Suprapubic skin (tissue), 4 donors: ENCODE measurements around the gene DPM2. TPM values are rescaled to one million over a fixed set of nuclear protein-coding genes. Genes with fewer than 3 reads are reported as not detected.

Experiments used
- DNase-seq, 2 donors: peaks; one replicate each; pipeline ENCODE4 v3.0.0-alpha.2; 2019; ENCODE audit warnings: low spot score in 2 of 2
- H3K27ac ChIP-seq: fragments of 200-600 bp; sonication (generic); one replicate; pipeline ENCODE4 v1.5.1; 2019
- H3K27me3 ChIP-seq: fragments of 200-600 bp; sonication (generic); one replicate; pipeline ENCODE4 v1.5.1; 2019
- H3K36me3 ChIP-seq: fragments of 200-600 bp; sonication (generic); one replicate; pipeline ENCODE4 v1.5.1; 2019
- H3K4me1 ChIP-seq: fragments of 200-600 bp; sonication (generic); one replicate; pipeline ENCODE4 v1.5.1; 2019
- H3K4me3 ChIP-seq: fragments of 200-600 bp; sonication (generic); one replicate; pipeline ENCODE4 v1.5.1; 2019; ENCODE audit warnings: mild to moderate bottlenecking
- H3K9me3 ChIP-seq: fragments of 200-600 bp; sonication (generic); one replicate; pipeline ENCODE4 v1.5.1; 2019
- CTCF ChIP-seq, 2 donors: fragments of 200-600 bp in 1 of 2; fragments of 450-650 bp in 1 of 2; sonication (generic) in 1 of 2; IDR thresholded peaks; one replicate each; pipeline ENCODE4 v1.5.1; 2016 to 2019; ENCODE audit warnings: antibody characterized with exemption in 2 of 2, mild to moderate bottlenecking in 1 of 2, moderate library complexity in 1 of 2
- EP300 ChIP-seq: sonication (generic); formaldehyde crosslinking; IDR thresholded peaks from one replicate; pipeline ENCODE4 v1.6.1; 2017; ENCODE audit warnings: antibody characterized with exemption
- POLR2A ChIP-seq, 2 donors: fragments of 450-650 bp; IDR thresholded peaks; one replicate each; pipeline ENCODE4 v1.6.1; 2017; ENCODE audit warnings: antibody characterized with exemption in 2 of 2, mild to moderate bottlenecking in 2 of 2, moderate library complexity in 2 of 2
- POLR2AphosphoS5 ChIP-seq, 3 donors: sonication (generic); formaldehyde crosslinking; IDR thresholded peaks; one replicate each; pipeline ENCODE4 v1.6.1; 2017; ENCODE audit warnings: antibody characterized with exemption in 3 of 3
- WGBS: methylation state at CpG from one replicate; pipeline ENCODE4 v1.1.5; 2018; 5-methylcytosine and 5-hydroxymethylcytosine counted together
- total RNA-seq, 4 donors: library from RNA; depleted of rRNA; stranded (reverse); fragments of >200 nt; gene quantifications; one replicate each; pipeline ENCODE4 v1.1.0, GENCODE V29; 2016

The DPM2 gene
- total RNA-seq, 4 donors from 2014 or later, result 19.4 to 39.7 (median 30.6) TPM

GRCh38 chr9:127965953-127966352 lies 28.3 kb upstream of the DPM2 start:
- WGBS, result 30% methylated on average over 4 of the region's 6 CpGs
- Histone ChIP-seq H3K36me3 (no peaks in the 10 kb centered on the region), H3K4me3 (peak overlapping the region; percentile 20), H3K4me1 (peaks cover 98% of the 10 kb centered on the region), H3K9me3 (no peaks in the 10 kb centered on the region), H3K27me3 (no peaks in the 10 kb centered on the region), H3K27ac (peak overlapping the region; percentile 95)
- no peak for TF ChIP-seq POLR2AphosphoS5 (IDR thresholded peaks at IDR 0.05)
- TF ChIP-seq CTCF (IDR thresholded peaks at IDR 0.05), result no peak
- no peak for TF ChIP-seq POLR2A (IDR thresholded peaks at IDR 0.05)
- TF ChIP-seq EP300, result no peak
- no peak for DNase-seq

GRCh38 chr9:127963359-127964064 lies 25.9 kb upstream of the DPM2 start:
- no peak overlapping the region for H3K4me3 ChIP-seq
- DNase-seq, result peak in 1 of 2 donors; percentile 72
- TF ChIP-seq POLR2A (IDR thresholded peaks at IDR 0.05) (no peak), CTCF (IDR thresholded peaks at IDR 0.05) (no peak), EP300 (no peak), POLR2AphosphoS5 (IDR thresholded peaks at IDR 0.05) (no peak)
- no peaks in the 10 kb centered on the region for H3K36me3 ChIP-seq
- H3K4me1 ChIP-seq, result peaks cover 95% of the 10 kb centered on the region
- H3K27me3 ChIP-seq, result no peaks in the 10 kb centered on the region
- peak overlapping the region; percentile 95 for H3K27ac ChIP-seq
- 62% methylated on average over 13 of the region's 19 CpGs for WGBS
- no peaks in the 10 kb centered on the region for H3K9me3 ChIP-seq

GRCh38 chr9:127963041-127963358 lies 25.3 kb upstream of the DPM2 start:
- Histone ChIP-seq H3K4me3 (no peak overlapping the region), H3K9me3 (no peaks in the 10 kb centered on the region), H3K4me1 (peaks cover 90% of the 10 kb centered on the region), H3K36me3 (no peaks in the 10 kb centered on the region), H3K27me3 (no peaks in the 10 kb centered on the region), H3K27ac (peak overlapping the region; percentile 95)
- DNase-seq, result no peak
- TF ChIP-seq POLR2A (IDR thresholded peaks at IDR 0.05) (no peak), POLR2AphosphoS5 (IDR thresholded peaks at IDR 0.05) (no peak), EP300 (no peak), CTCF (IDR thresholded peaks at IDR 0.05) (no peak)
- 67% methylated on average over 3 of the region's 3 CpGs for WGBS

- Histone ChIP-seq H3K27ac (peak overlapping the region; percentile 95), H3K36me3 (no peaks in the 10 kb centered on the region), H3K27me3 (no peaks in the 10 kb centered on the region), H3K4me3 (no peak overlapping the region), H3K9me3 (no peaks in the 10 kb centered on the region), H3K4me1 (peaks cover 87% of the 10 kb centered on the region)
- TF ChIP-seq EP300 (no peak), POLR2AphosphoS5 (IDR thresholded peaks at IDR 0.05) (no peak), CTCF (IDR thresholded peaks at IDR 0.05) (no peak), POLR2A (IDR thresholded peaks at IDR 0.05) (no peak)
- DNase-seq, result peak in 1 of 2 donors; percentile 55
- WGBS, result 70% methylated on average over 3 of the region's 3 CpGs
Measured at GRCh38 chr9:127962278-127962677, 24.6 kb upstream of the DPM2 start.

- 91% methylated on average over 13 of the region's 13 CpGs for WGBS
- peak in 1 of 2 donors; percentile 51 for DNase-seq
- H3K4me1 ChIP-seq, result peaks cover 86% of the 10 kb centered on the region
Measured at GRCh38 chr9:127961613-127962155, 24.0 kb upstream of the DPM2 start.

More at GRCh38 chr9:127961613-127962155, 24.0 kb upstream of the DPM2 start:
- Histone ChIP-seq H3K9me3 (no peaks in the 10 kb centered on the region), H3K4me3 (no peak overlapping the region), H3K27ac (peak overlapping the region; percentile 85), H3K27me3 (no peaks in the 10 kb centered on the region), H3K36me3 (no peaks in the 10 kb centered on the region)
- TF ChIP-seq CTCF (IDR thresholded peaks at IDR 0.05) (no peak), POLR2A (IDR thresholded peaks at IDR 0.05) (no peak), EP300 (no peak)
